Activated B cell treated with CpG ODN at 0.5 μM for 24 hours (primary cell): ENCODE results near the gene FAM120B. TPM values are rescaled to one million over a fixed set of nuclear protein-coding genes. Genes with fewer than 3 reads are reported as not detected.
A peak's percentile ranks its signal among the peaks of the same experiment; 100 is the strongest.

ENCODE experiments used
- ATAC-seq: fragments of 200-7000 bp; cut with Tn5 transposase; one replicate; pipeline ENCODE4 v1.10.0; 2021; ENCODE audit warnings: low read depth, mild to moderate bottlenecking, moderate library complexity
- CTCF ChIA-PET: fragments of 350-600 bp; sonication (Branson Sonifier 250); formaldehyde crosslinking; loops from one replicate; lab custom pipeline; 2021; ENCODE audit warnings: antibody characterized with exemption; lab: Charles Lee
- POLR2A ChIA-PET: fragments of 350-600 bp; sonication (Branson Sonifier 250); formaldehyde crosslinking; loops from one replicate; lab custom pipeline; 2021; ENCODE audit warnings: antibody characterized with exemption; lab: Charles Lee
- DNase-seq: peaks from one replicate; pipeline ENCODE4 v3.0.0; 2022
- H3K27ac Mint-ChIP-seq: one replicate; pipeline ENCODE4 v1.8.0; 2020; ENCODE audit warnings: mixed read lengths
- H3K27me3 Mint-ChIP-seq: one replicate; pipeline ENCODE4 v1.8.0; 2021; ENCODE audit warnings: mixed read lengths
- H3K36me3 Mint-ChIP-seq: one replicate; pipeline ENCODE4 v1.8.0; 2021; ENCODE audit warnings: low read depth, mixed read lengths
- H3K4me1 Mint-ChIP-seq: one replicate; pipeline ENCODE4 v1.8.0; 2021; ENCODE audit warnings: mixed read lengths
- H3K4me3 Mint-ChIP-seq: one replicate; pipeline ENCODE4 v1.8.0; 2020; ENCODE audit warnings: mild to moderate bottlenecking, mixed read lengths
- H3K9me3 Mint-ChIP-seq: one replicate; pipeline ENCODE4 v1.8.0; 2020; ENCODE audit warnings: mixed read lengths
- CTCF ChIP-seq: fragments of 200-600 bp; IDR thresholded peaks from one replicate; pipeline ENCODE4 v1.8.0; 2022; ENCODE audit warnings: antibody characterized with exemption, mild to moderate bottlenecking
- intact Hi-C: fragments of 100-400 bp; cut with micrococcal nuclease; formaldehyde crosslinking; loops from one replicate; pipeline ENCODE4 v1.15.1; 2024
- total RNA-seq: library from RNA; stranded (reverse); gene quantifications from 2 replicates; pipeline ENCODE4 v1.2.3, GENCODE V29; 2022

Gene FAM120B
- 32.2 and 35.1 TPM in 2 replicates for total RNA-seq

GRCh38 chr6:170306324-170307079 lies at the start of gene FAM120B:
Gene FAM120B, plus strand, starts transcription at chr6:170306758. Its CDS starts 10,633 bp downstream, at chr6:170317391.
- H3K4me1 Mint-ChIP-seq: peaks cover 47% of the 10 kb centered on the region
- H3K9me3 Mint-ChIP-seq: peaks cover 4% of the 10 kb centered on the region
- peaks cover 13% of the 10 kb centered on the region for H3K27me3 Mint-ChIP-seq
- peaks cover 14% of the 10 kb centered on the region for H3K36me3 Mint-ChIP-seq
- H3K4me3 Mint-ChIP-seq: peak within 1 kb of the TSS; percentile 98
- POLR2A ChIA-PET: interaction anchor here (1.0 to 1.2 kb wide), 2 partner anchors 12 to 16 kb away, joined by 3 to 6 read pairs; partner anchors contain the start of gene DLL1
- TF ChIP-seq CTCF: no peak
- intact Hi-C loops: loop anchor here (1.0 to 5.0 kb wide), 10 partner anchors 11 to 604 kb away; partner anchors contain the start of genes C6orf120, DLL1, DYNLT2 and ERMARD
- peak within 1 kb of the TSS; percentile 91 for H3K27ac Mint-ChIP-seq
- ATAC-seq (peak; percentile 95), DNase-seq (peak; percentile 93)
- CTCF ChIA-PET: no interaction called here

- intact Hi-C loops: no loop called here
- POLR2A ChIA-PET: no interaction called here
Measured at GRCh38 chr6:170257376-170257775, 49.2 kb upstream of the FAM120B start.

GRCh38 chr6:170258407-170258806 lies 48.2 kb upstream of the FAM120B start:
- DNase-seq: no peak

More at GRCh38 chr6:170257376-170257775, 49.2 kb upstream of the FAM120B start:
- Mint-ChIP-seq H3K27ac (no peak overlapping the region), H3K36me3 (no peaks in the 10 kb centered on the region), H3K9me3 (no peaks in the 10 kb centered on the region), H3K4me1 (no peaks in the 10 kb centered on the region), H3K4me3 (no peak overlapping the region), H3K27me3 (peaks cover 12% of the 10 kb centered on the region)
- no peak for TF ChIP-seq CTCF
- DNase-seq: no peak
- no peak for ATAC-seq
- CTCF ChIA-PET: no interaction called here

GRCh38 chr6:170259278-170259677 lies 47.3 kb upstream of the FAM120B start:
- H3K27me3 Mint-ChIP-seq: peaks cover 15% of the 10 kb centered on the region
- H3K36me3 Mint-ChIP-seq: no peaks in the 10 kb centered on the region
- no peak overlapping the region for H3K4me3 Mint-ChIP-seq
- H3K9me3 Mint-ChIP-seq: no peaks in the 10 kb centered on the region
- ChIA-PET POLR2A (no interaction called here), CTCF (no interaction called here)
- DNase-seq (no peak), ATAC-seq (no peak)
- H3K27ac Mint-ChIP-seq: no peak overlapping the region
- no peaks in the 10 kb centered on the region for H3K4me1 Mint-ChIP-seq
- intact Hi-C loops: no loop called here
- no peak for TF ChIP-seq CTCF

More at GRCh38 chr6:170258407-170258806, 48.2 kb upstream of the FAM120B start:
- ATAC-seq: no peak
- H3K9me3 Mint-ChIP-seq: no peaks in the 10 kb centered on the region
- no peaks in the 10 kb centered on the region for H3K36me3 Mint-ChIP-seq
- CTCF ChIA-PET: no interaction called here
- no peak for TF ChIP-seq CTCF
- intact Hi-C loops: no loop called here
- no peak overlapping the region for H3K4me3 Mint-ChIP-seq
- POLR2A ChIA-PET: interaction anchor here (0.5 kb wide), 1 partner anchor 33 kb away, joined by 4 read pairs; the partner anchor contains the start of gene DLL1
- no peaks in the 10 kb centered on the region for H3K4me1 Mint-ChIP-seq
- peaks cover 16% of the 10 kb centered on the region for H3K27me3 Mint-ChIP-seq
- H3K27ac Mint-ChIP-seq: no peak overlapping the region

- Mint-ChIP-seq H3K9me3 (no peaks in the 10 kb centered on the region), H3K4me1 (no peaks in the 10 kb centered on the region), H3K27ac (no peak overlapping the region), H3K36me3 (no peaks in the 10 kb centered on the region), H3K4me3 (no peak overlapping the region), H3K27me3 (peaks cover 12% of the 10 kb centered on the region)
- no peak for TF ChIP-seq CTCF
- ChIA-PET POLR2A (no interaction called here), CTCF (no interaction called here)
- intact Hi-C loops: no loop called here
- ATAC-seq (no peak), DNase-seq (no peak)
Measured at GRCh38 chr6:170260686-170261085, 45.9 kb upstream of the FAM120B start.
